ENCODE measurements around the gene IMPA2. TPM values are rescaled to one million over a fixed set of nuclear protein-coding genes. Genes with fewer than 3 reads are reported as not detected.

IMPA2 gene
- total RNA-seq, 2 experiments from 2014 or later = 1.7 to 2.5 TPM

- no peak overlapping the region for H3K4me3 Mint-ChIP-seq
- no peak overlapping the region for H3K4me3 ChIP-seq (ENCODE audit: low read length)
- no peaks in the 10 kb centered on the region for H3K4me1 ChIP-seq (ENCODE audit: insufficient read depth, low read length)
- no peak overlapping the region for H3K27ac Mint-ChIP-seq
- no peak overlapping the region for H3K27ac ChIP-seq (ENCODE audit: low read depth in 1 of 2, low read length in 2 of 2)
- H3K4me1 Mint-ChIP-seq (ENCODE audit: low read depth) = no peaks in the 10 kb centered on the region
- no peaks in the 10 kb centered on the region for H3K9me3 Mint-ChIP-seq
- DNase-seq (no peak), ATAC-seq (ENCODE audit: poor library complexity) (no peak)
- no peaks in the 10 kb centered on the region for H3K27me3 Mint-ChIP-seq
- no peak for TF ChIP-seq CTCF (IDR thresholded peaks at IDR 0.05)
- CTCF ChIA-PET = interaction anchor here (1.9 kb wide), 1 partner anchor 52 kb away, joined by 5 read pairs; no protein-coding TSS in a partner anchor
- H3K27me3 ChIP-seq (ENCODE audit: control insufficient read depth in 1 of 2, insufficient read depth in 2 of 2, low read length in 2 of 2) = no peaks in the 10 kb centered on the region
- POLR2A ChIA-PET = no interaction called here
- H3K9me3 ChIP-seq (ENCODE audit: control insufficient read depth in 1 of 2, insufficient read depth in 1 of 2, low read length in 2 of 2) = no peaks in the 10 kb centered on the region
- H3K36me3 ChIP-seq (ENCODE audit: insufficient read depth, low read length) = no peaks in the 10 kb centered on the region
- intact Hi-C loops (cut with DNase I, micrococcal nuclease) = no loop called here
- no peaks in the 10 kb centered on the region for H3K36me3 Mint-ChIP-seq (ENCODE audit: low read depth)
Observed at GRCh38 chr18:11989966-11990380, 8.7 kb downstream of the IMPA2 start.

- H3K4me1 Mint-ChIP-seq (ENCODE audit: low read depth) = peaks cover 4% of the 10 kb centered on the region
- TF ChIP-seq CTCF (IDR thresholded peaks at IDR 0.05) = no peak
- DNase-seq = no peak
- no peak overlapping the region for H3K27ac Mint-ChIP-seq
- H3K27me3 Mint-ChIP-seq = no peaks in the 10 kb centered on the region
- peaks cover 4% of the 10 kb centered on the region for H3K4me1 ChIP-seq (ENCODE audit: insufficient read depth, low read length)
- intact Hi-C loops (cut with DNase I, micrococcal nuclease) = no loop called here
- H3K36me3 ChIP-seq (ENCODE audit: insufficient read depth, low read length) = no peaks in the 10 kb centered on the region
- no peak overlapping the region for H3K4me3 ChIP-seq (ENCODE audit: low read length)
- H3K27ac ChIP-seq (ENCODE audit: low read depth in 1 of 2, low read length in 2 of 2) = no peak overlapping the region
- H3K4me3 Mint-ChIP-seq = no peak overlapping the region
- H3K9me3 ChIP-seq (ENCODE audit: control insufficient read depth in 1 of 2, insufficient read depth in 1 of 2, low read length in 2 of 2) = no peaks in the 10 kb centered on the region
- ChIA-PET POLR2A (interaction anchor here (1.4 kb wide), 1 partner anchor 9 kb away, joined by 6 read pairs; the partner anchor contains the start of gene IMPA2), CTCF (interaction anchor here (1.9 kb wide), 1 partner anchor 53 kb away, joined by 5 read pairs; no protein-coding TSS in a partner anchor)
- no peaks in the 10 kb centered on the region for H3K9me3 Mint-ChIP-seq
- ATAC-seq (ENCODE audit: poor library complexity) = no peak
- no peaks in the 10 kb centered on the region for H3K27me3 ChIP-seq (ENCODE audit: control insufficient read depth in 1 of 2, insufficient read depth in 2 of 2, low read length in 2 of 2)
- H3K36me3 Mint-ChIP-seq (ENCODE audit: low read depth) = no peaks in the 10 kb centered on the region
Observed at GRCh38 chr18:11990539-11990938, 9.2 kb downstream of the IMPA2 start.

GRCh38 chr18:11991021-11991795 is 9.9 kb downstream of the IMPA2 start:
- CTCF ChIA-PET = interaction anchor here (1.9 kb wide), 1 partner anchor 53 kb away, joined by 5 read pairs; no protein-coding TSS in a partner anchor
- POLR2A ChIA-PET = interaction anchor here (1.4 kb wide), 1 partner anchor 9 kb away, joined by 6 read pairs; the partner anchor contains the start of gene IMPA2
- peaks cover 10% of the 10 kb centered on the region for H3K4me1 ChIP-seq (ENCODE audit: insufficient read depth, low read length)
- H3K36me3 ChIP-seq (ENCODE audit: insufficient read depth, low read length) = no peaks in the 10 kb centered on the region
- no peak overlapping the region for H3K27ac Mint-ChIP-seq
- DNase-seq (no peak), ATAC-seq (ENCODE audit: poor library complexity) (no peak)
- no peaks in the 10 kb centered on the region for H3K9me3 ChIP-seq (ENCODE audit: control insufficient read depth in 1 of 2, insufficient read depth in 1 of 2, low read length in 2 of 2)
- no peak overlapping the region for H3K4me3 ChIP-seq (ENCODE audit: low read length)
- H3K9me3 Mint-ChIP-seq = no peaks in the 10 kb centered on the region
- TF ChIP-seq CTCF (IDR thresholded peaks at IDR 0.05) = no peak
- H3K36me3 Mint-ChIP-seq (ENCODE audit: low read depth) = no peaks in the 10 kb centered on the region
- intact Hi-C loops (cut with DNase I, micrococcal nuclease) = no loop called here
- no peak overlapping the region for H3K27ac ChIP-seq (ENCODE audit: low read depth in 1 of 2, low read length in 2 of 2)
- H3K4me1 Mint-ChIP-seq (ENCODE audit: low read depth) = peaks cover 10% of the 10 kb centered on the region
- no peak overlapping the region for H3K4me3 Mint-ChIP-seq
- H3K27me3 ChIP-seq (ENCODE audit: control insufficient read depth in 1 of 2, insufficient read depth in 2 of 2, low read length in 2 of 2) = no peaks in the 10 kb centered on the region
- no peaks in the 10 kb centered on the region for H3K27me3 Mint-ChIP-seq
